ENCODE results near the gene SPAG16. TPM values are rescaled to one million over a fixed set of nuclear protein-coding genes. Genes with fewer than 3 reads are reported as not detected.

The SPAG16 gene
- total RNA-seq, 4 donors from 2014 or later: 1.2 to 30.8 (median 16.2) TPM

DNA sequence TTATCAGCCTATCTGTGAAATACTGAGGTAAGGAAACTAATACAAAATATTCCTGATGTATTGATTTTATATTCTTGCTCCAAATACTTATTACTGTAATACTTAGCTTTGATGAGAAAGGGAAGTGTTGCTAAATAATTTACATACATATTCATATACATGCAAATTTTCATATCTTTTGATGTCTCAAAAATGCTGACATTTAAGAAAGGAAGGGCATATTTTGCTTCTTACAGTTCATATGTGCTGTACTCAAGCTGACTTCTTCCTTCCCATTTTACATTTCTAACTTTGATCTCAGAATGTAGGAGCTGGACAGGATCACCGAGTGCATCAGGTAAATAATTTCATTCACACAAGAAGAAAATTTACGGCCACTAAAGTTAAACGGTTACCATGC lies 727.4 kb downstream of the SPAG16 start:
- no peak for TF ChIP-seq POLR2A (IDR thresholded peaks at IDR 0.05)
- no peak for TF ChIP-seq EP300 (IDR thresholded peaks at IDR 0.05; ENCODE audit: low read depth)
- TF ChIP-seq POLR2AphosphoS5 (IDR thresholded peaks at IDR 0.05): no peak
- TF ChIP-seq, protein P1, sequence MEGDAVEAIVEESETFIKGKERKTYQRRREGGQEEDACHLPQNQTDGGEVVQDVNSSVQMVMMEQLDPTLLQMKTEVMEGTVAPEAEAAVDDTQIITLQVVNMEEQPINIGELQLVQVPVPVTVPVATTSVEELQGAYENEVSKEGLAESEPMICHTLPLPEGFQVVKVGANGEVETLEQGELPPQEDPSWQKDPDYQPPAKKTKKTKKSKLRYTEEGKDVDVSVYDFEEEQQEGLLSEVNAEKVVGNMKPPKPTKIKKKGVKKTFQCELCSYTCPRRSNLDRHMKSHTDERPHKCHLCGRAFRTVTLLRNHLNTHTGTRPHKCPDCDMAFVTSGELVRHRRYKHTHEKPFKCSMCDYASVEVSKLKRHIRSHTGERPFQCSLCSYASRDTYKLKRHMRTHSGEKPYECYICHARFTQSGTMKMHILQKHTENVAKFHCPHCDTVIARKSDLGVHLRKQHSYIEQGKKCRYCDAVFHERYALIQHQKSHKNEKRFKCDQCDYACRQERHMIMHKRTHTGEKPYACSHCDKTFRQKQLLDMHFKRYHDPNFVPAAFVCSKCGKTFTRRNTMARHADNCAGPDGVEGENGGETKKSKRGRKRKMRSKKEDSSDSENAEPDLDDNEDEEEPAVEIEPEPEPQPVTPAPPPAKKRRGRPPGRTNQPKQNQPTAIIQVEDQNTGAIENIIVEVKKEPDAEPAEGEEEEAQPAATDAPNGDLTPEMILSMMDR (IDR thresholded peaks at IDR 0.05): no peak
- H3K27me3 ChIP-seq: no peaks in the 10 kb centered on the region
- H3K36me3 ChIP-seq: no peaks in the 10 kb centered on the region
- H3K4me3 ChIP-seq: no peak overlapping the region
- in situ Hi-C loops (cut with MboI; ENCODE audit: low pct_ligation_motif_present in 1 of 4, low pct_unique_long_range_greater_than_20kb in 1 of 4, low sequenced_read_pairs in 3 of 4): no loop called here
- no peak for DNase-seq
- intact Hi-C loops (cut with DNase I; ENCODE audit: low total_unique reads): no loop called here
- H3K9me3 ChIP-seq: no peaks in the 10 kb centered on the region
- WGBS, 2 donors (ENCODE audit: low coverage in 1 of 2): 25 to 40% methylated on average over 3 of the region's 3 CpGs
- H3K27ac ChIP-seq: no peak overlapping the region
- no peaks in the 10 kb centered on the region for H3K4me1 ChIP-seq

DNA sequence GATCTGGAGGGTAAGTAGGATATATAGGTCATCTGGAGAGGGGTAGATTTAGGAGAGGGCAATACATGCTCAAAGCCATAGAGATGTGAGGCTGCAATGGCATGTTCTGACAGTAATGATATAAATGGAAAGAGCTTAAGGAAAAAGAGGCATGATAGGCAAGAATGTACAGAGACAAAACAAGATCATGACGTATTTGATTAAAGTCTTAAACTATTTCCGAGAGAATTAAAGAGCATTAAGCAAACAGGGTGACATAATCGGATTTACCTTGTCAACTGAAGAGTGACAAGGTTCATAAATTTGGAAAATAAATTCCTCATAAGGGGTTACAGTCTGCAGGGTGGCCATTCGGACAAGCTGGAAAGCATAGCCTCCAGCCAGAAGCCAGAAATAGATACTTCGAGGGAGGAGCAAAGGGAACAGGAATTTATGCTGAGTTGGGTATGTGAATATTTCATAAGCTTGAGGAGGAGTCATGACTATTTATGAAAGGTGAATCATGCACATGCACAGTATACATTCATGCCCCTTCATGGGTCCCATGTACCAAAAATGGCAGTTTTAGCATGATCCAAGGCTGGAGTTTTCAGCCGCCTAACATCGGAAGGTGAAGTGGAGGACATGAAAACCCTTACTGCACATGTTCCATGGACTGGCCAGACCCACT lies 730.4 kb downstream of the SPAG16 start:
- no peak for DNase-seq
- intact Hi-C loops (cut with DNase I; ENCODE audit: low total_unique reads): no loop called here
- Histone ChIP-seq H3K4me1 (no peaks in the 10 kb centered on the region), H3K9me3 (no peaks in the 10 kb centered on the region), H3K36me3 (no peaks in the 10 kb centered on the region), H3K27me3 (no peaks in the 10 kb centered on the region), H3K4me3 (no peak overlapping the region), H3K27ac (no peak overlapping the region)
- WGBS, 2 donors (ENCODE audit: low coverage in 1 of 2): 79 to 82% methylated on average over 5 to 7 of the region's 7 CpGs
- in situ Hi-C loops (cut with MboI; ENCODE audit: low pct_ligation_motif_present in 1 of 4, low pct_unique_long_range_greater_than_20kb in 1 of 4, low sequenced_read_pairs in 3 of 4): no loop called here
- no peak for TF ChIP-seq POLR2A (IDR thresholded peaks at IDR 0.05)
- no peak for TF ChIP-seq EP300 (IDR thresholded peaks at IDR 0.05; ENCODE audit: low read depth)
- TF ChIP-seq, protein P1 (IDR thresholded peaks at IDR 0.05): no peak
- no peak for TF ChIP-seq POLR2AphosphoS5 (IDR thresholded peaks at IDR 0.05)

DNA sequence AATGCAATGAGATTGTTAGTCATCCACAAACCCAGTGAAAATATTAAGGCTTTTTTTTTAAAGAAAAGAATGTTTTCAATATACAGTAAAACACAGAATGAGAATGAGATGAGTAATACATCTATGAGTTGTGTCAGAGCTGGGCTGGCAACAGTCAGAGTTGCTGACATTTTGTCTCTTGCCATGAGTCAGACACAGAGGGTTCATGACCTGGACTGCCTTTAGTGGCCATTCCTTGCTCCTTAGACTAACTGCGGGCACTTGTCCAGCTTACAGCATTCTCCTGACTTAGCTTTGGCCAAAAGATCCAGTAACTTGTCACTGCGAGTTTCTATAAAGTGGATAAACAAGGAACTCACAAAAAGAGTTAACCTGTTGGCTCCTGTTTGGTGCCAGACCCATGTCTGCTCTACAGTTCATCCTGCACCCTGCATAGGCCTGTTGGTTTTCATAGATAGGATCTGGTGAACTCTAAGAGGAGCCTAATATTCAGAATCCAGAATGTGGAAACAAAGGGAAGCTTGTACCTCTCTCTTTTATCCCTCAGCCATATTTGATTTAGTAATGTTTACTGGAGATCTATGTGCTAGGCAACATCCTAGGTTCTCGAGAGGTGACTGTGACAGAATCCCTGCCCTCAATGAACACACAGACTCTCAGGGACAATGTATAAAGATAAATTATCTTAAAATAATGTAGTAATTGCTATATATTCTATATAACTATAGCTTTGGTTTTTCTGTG lies 735.1 kb downstream of the SPAG16 start:
- no peaks in the 10 kb centered on the region for H3K9me3 ChIP-seq
- no peaks in the 10 kb centered on the region for H3K4me1 ChIP-seq
- H3K4me3 ChIP-seq: no peak overlapping the region
- no peaks in the 10 kb centered on the region for H3K36me3 ChIP-seq
- intact Hi-C loops (cut with DNase I; ENCODE audit: low total_unique reads) (no loop called here), in situ Hi-C loops (cut with MboI; ENCODE audit: low pct_ligation_motif_present in 1 of 4, low pct_unique_long_range_greater_than_20kb in 1 of 4, low sequenced_read_pairs in 3 of 4) (no loop called here)
- TF ChIP-seq, protein P1 (IDR thresholded peaks at IDR 0.05): no peak
- TF ChIP-seq EP300 (IDR thresholded peaks at IDR 0.05; ENCODE audit: low read depth) (no peak), POLR2AphosphoS5 (IDR thresholded peaks at IDR 0.05) (no peak), POLR2A (IDR thresholded peaks at IDR 0.05) (no peak)
- no peak for DNase-seq
- WGBS, 2 donors (ENCODE audit: low coverage in 1 of 2): 47 to 52% methylated on average over 3 of the region's 3 CpGs
- H3K27ac ChIP-seq: no peak overlapping the region
- H3K27me3 ChIP-seq: no peaks in the 10 kb centered on the region

DNA sequence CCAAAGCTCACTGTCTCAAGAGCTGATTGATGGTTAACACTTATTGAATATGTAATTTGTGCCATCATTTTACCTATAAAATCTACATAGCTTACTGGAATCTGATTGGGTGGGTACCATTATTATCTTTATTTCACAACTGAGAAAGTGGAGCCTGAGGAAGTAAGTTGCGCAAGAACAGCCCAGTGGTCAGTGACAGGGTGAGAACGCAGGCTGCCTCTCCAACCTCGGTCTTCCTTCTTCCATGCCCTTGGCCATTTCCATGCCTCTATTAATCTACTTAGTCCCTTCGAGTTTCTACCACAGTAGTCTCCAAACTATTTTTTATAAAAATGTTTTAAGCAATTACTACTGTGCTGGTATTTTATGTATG lies 735.7 kb downstream of the SPAG16 start:
- H3K4me1 ChIP-seq: no peaks in the 10 kb centered on the region
- no peaks in the 10 kb centered on the region for H3K9me3 ChIP-seq
- no peak for TF ChIP-seq POLR2AphosphoS5 (IDR thresholded peaks at IDR 0.05)
- no peak for TF ChIP-seq POLR2A (IDR thresholded peaks at IDR 0.05)
- TF ChIP-seq, protein P1 (IDR thresholded peaks at IDR 0.05): no peak
- TF ChIP-seq EP300 (IDR thresholded peaks at IDR 0.05; ENCODE audit: low read depth): no peak
- no peak overlapping the region for H3K27ac ChIP-seq
- intact Hi-C loops (cut with DNase I; ENCODE audit: low total_unique reads): no loop called here
- H3K4me3 ChIP-seq: no peak overlapping the region
- no peaks in the 10 kb centered on the region for H3K27me3 ChIP-seq
- WGBS, 2 donors (ENCODE audit: low coverage in 1 of 2): 58 to 75% methylated on average over 4 of the region's 4 CpGs
- in situ Hi-C loops (cut with MboI; ENCODE audit: low pct_ligation_motif_present in 1 of 4, low pct_unique_long_range_greater_than_20kb in 1 of 4, low sequenced_read_pairs in 3 of 4): no loop called here
- no peaks in the 10 kb centered on the region for H3K36me3 ChIP-seq
- no peak for DNase-seq

Measured in transverse colon (tissue), 4 donors.